ENCODE results near the gene MME. TPM values are rescaled to one million over a fixed set of nuclear protein-coding genes. Genes with fewer than 3 reads are reported as not detected.

MME gene
- total and polyA plus RNA-seq, 2 of the 4 experiments (the other 2 are of a cell fraction), result 11.7 to 22.8 TPM

DNA sequence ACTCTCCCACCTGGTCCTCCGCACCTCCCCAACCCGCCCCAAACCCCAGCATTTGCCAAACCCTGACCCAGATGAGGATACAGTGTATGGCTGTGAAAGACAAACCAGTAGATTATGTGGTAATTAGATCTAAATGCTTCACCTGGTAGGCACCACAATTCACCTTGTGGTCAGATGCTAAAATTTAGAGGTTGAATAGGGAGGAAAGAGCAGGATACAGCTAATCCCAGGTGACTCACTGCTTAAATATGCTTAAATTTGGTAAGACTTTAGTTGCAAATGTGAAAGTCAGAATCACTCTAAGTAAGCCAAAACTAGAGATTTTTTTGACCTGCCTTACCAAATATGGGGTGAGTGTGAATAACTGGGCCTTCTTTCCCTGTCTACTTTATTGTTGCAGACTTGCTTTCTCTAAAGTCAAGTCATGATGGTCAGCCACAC, 105.5 kb downstream of the MME start:
- ChIA-PET POLR2A (ENCODE audit: unreplicated experiment) (no interaction called here), CTCF (no interaction called here)
- no peak overlapping the region; the same call in none of the 2 replicates for H3K18ac ChIP-seq (ENCODE audit: low read depth, low read length)
- H4K20me1 ChIP-seq (ENCODE audit: insufficient read depth, low read length), result no peaks in the 10 kb centered on the region
- no peak overlapping the region for H2BK5ac ChIP-seq (ENCODE audit: low read depth, low read length, poor library complexity, severe bottlenecking)
- no peak overlapping the region for H3K14ac ChIP-seq (replicated peaks; ENCODE audit: low read depth, low read length)
- no peak overlapping the region for H4K5ac ChIP-seq (ENCODE audit: low read depth, low read length)
- no peak overlapping the region for H2AK5ac ChIP-seq (ENCODE audit: low read depth, low read length)
- peak; percentile 69 for ATAC-seq (ENCODE audit: low read depth)
- no peak overlapping the region for H3K23ac ChIP-seq (ENCODE audit: low read depth, low read length)
- H4K91ac ChIP-seq (ENCODE audit: insufficient read depth, low read depth, low read length), result no peak overlapping the region; the same call in 1 of the 2 replicates
- WGBS, 2 experiments (ENCODE audit: extremely low coverage in 2 of 2, insufficient read length in 1 of 2), result no CpG with 5 or more reads among the region's 2 CpGs
- dilution Hi-C loops (cut with HindIII; ENCODE audit: low sequenced_read_pairs, unreplicated experiment) (no loop called here), in situ Hi-C loops (cut with MboI; ENCODE audit: low sequenced_read_pairs) (no loop called here), intact Hi-C loops (cut with micrococcal nuclease) (no loop called here)
- no peak overlapping the region for H2AK9ac ChIP-seq (replicated peaks; ENCODE audit: low read depth, low read length, poor library complexity)
- no peaks in the 10 kb centered on the region for H3K9me3 ChIP-seq (ENCODE audit: control insufficient read depth, insufficient read depth, low read length)
- H2BK120ac ChIP-seq (ENCODE audit: low read depth, low read length), result no peak overlapping the region
- TF ChIP-seq MXI1 (IDR thresholded peaks at IDR 0.05; ENCODE audit: borderline replicate concordance, low read depth, low read length), result no peak
- TF ChIP-seq POLR2A (IDR thresholded peaks at IDR 0.05; ENCODE audit: low read depth, low read length), result no peak
- TF ChIP-seq, protein P1, sequence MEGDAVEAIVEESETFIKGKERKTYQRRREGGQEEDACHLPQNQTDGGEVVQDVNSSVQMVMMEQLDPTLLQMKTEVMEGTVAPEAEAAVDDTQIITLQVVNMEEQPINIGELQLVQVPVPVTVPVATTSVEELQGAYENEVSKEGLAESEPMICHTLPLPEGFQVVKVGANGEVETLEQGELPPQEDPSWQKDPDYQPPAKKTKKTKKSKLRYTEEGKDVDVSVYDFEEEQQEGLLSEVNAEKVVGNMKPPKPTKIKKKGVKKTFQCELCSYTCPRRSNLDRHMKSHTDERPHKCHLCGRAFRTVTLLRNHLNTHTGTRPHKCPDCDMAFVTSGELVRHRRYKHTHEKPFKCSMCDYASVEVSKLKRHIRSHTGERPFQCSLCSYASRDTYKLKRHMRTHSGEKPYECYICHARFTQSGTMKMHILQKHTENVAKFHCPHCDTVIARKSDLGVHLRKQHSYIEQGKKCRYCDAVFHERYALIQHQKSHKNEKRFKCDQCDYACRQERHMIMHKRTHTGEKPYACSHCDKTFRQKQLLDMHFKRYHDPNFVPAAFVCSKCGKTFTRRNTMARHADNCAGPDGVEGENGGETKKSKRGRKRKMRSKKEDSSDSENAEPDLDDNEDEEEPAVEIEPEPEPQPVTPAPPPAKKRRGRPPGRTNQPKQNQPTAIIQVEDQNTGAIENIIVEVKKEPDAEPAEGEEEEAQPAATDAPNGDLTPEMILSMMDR (conservative IDR thresholded peaks at IDR 0.05; ENCODE audit: low read depth, low read length), result no peak
- no peak for TF ChIP-seq MAFK (IDR thresholded peaks at IDR 0.05; ENCODE audit: low read depth, low read length)
- no peak for TF ChIP-seq CHD1 (IDR thresholded peaks at IDR 0.05; ENCODE audit: low read depth, low read length)
- no peak for TF ChIP-seq SMC3 (IDR thresholded peaks at IDR 0.05; ENCODE audit: low read depth, low read length)
- TF ChIP-seq CEBPB (IDR thresholded peaks at IDR 0.05; ENCODE audit: low read depth, low read length), result no peak
- TF ChIP-seq, protein P2, sequence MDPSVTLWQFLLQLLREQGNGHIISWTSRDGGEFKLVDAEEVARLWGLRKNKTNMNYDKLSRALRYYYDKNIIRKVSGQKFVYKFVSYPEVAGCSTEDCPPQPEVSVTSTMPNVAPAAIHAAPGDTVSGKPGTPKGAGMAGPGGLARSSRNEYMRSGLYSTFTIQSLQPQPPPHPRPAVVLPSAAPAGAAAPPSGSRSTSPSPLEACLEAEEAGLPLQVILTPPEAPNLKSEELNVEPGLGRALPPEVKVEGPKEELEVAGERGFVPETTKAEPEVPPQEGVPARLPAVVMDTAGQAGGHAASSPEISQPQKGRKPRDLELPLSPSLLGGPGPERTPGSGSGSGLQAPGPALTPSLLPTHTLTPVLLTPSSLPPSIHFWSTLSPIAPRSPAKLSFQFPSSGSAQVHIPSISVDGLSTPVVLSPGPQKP (IDR thresholded peaks at IDR 0.05; ENCODE audit: borderline replicate concordance, low read depth, low read length), result no peak
- TF ChIP-seq RAD21 (IDR thresholded peaks at IDR 0.05; ENCODE audit: low read length), result no peak
- no peak for TF ChIP-seq FOS (IDR thresholded peaks at IDR 0.05; ENCODE audit: low read depth, low read length)
- no peak for TF ChIP-seq BHLHE40 (IDR thresholded peaks at IDR 0.05; ENCODE audit: low read depth, low read length)
- TF ChIP-seq RFX5 (IDR thresholded peaks at IDR 0.05; ENCODE audit: low read depth, low read length), result no peak
- no peak for TF ChIP-seq NFE2L2 (IDR thresholded peaks at IDR 0.05; ENCODE audit: low read depth, low read length)
- no peak for TF ChIP-seq MAZ (IDR thresholded peaks at IDR 0.05; ENCODE audit: borderline replicate concordance, low read depth, low read length)
- TF ChIP-seq RCOR1 (IDR thresholded peaks at IDR 0.05; ENCODE audit: insufficient replicate concordance, low read length), result no peak
- TF ChIP-seq USF2 (IDR thresholded peaks at IDR 0.05; ENCODE audit: low read depth, low read length), result no peak
- H3K4me3 ChIP-seq (ENCODE audit: insufficient read depth, low read depth, low read length), result no peak overlapping the region
- no peak overlapping the region for H2AFZ ChIP-seq (replicated peaks; ENCODE audit: low read length, poor library complexity)
- no peaks in the 10 kb centered on the region for H3K36me3 ChIP-seq (ENCODE audit: control insufficient read depth, insufficient read depth, low read length)
- H3K56ac ChIP-seq (ENCODE audit: extremely low read depth, insufficient read depth, low read length), result no peak overlapping the region
- H3K27me3 ChIP-seq (ENCODE audit: control insufficient read depth, insufficient read depth, low read length), result no peaks in the 10 kb centered on the region
- H2BK15ac ChIP-seq (ENCODE audit: low read depth, low read length), result no peak overlapping the region
- H4K8ac ChIP-seq (ENCODE audit: low read depth in 2 of 2, low read length in 2 of 2), result peak overlapping the region in 1 of 2 experiments; percentile 29; a peak in 1 of 4 replicates
- H3K79me1 ChIP-seq (ENCODE audit: low read depth in 1 of 2, low read length in 2 of 2), result no peaks in the 10 kb centered on the region
- BruUV-seq (replicated peaks), result no TSS peak
- H3K9me1 ChIP-seq (ENCODE audit: insufficient read depth, low read length), result no peaks in the 10 kb centered on the region
- H3K4ac ChIP-seq (ENCODE audit: low read depth, low read length), result no peak overlapping the region; the same call in 1 of the 2 replicates
- peak; percentile 75 for DNase-seq
- peaks cover 3% of the 10 kb centered on the region for H3K4me1 ChIP-seq (ENCODE audit: control insufficient read depth, insufficient read depth, low read length)
- H3K27ac ChIP-seq (ENCODE audit: insufficient read depth, low read length), result no peak overlapping the region
- H3K4me2 ChIP-seq (ENCODE audit: low read depth, low read length), result no peak overlapping the region
- no peak overlapping the region for H3K9ac ChIP-seq (ENCODE audit: low read depth, low read length)
- no peak overlapping the region for H2BK20ac ChIP-seq (ENCODE audit: low read depth, low read length)
